Measurements from ENCODE around the gene CDK5. TPM values are rescaled to one million over a fixed set of nuclear protein-coding genes. Genes with fewer than 3 reads are reported as not detected.

The CDK5 gene
- total and polyA plus RNA-seq, 9 of the 15 experiments (the other 6 are each of a cell fraction or from before 2014, with no cell fraction given) = 3.2 to 38.0 (median 27.5) TPM

- TF ChIP-seq KLF16 (IDR thresholded peaks at IDR 0.05) = peak; percentile 83
- no peak for TF ChIP-seq CC2D1A (IDR thresholded peaks at IDR 0.05)
- TF ChIP-seq, protein P1, sequence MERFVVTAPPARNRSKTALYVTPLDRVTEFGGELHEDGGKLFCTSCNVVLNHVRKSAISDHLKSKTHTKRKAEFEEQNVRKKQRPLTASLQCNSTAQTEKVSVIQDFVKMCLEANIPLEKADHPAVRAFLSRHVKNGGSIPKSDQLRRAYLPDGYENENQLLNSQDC (CRISPR knock-in tag; IDR thresholded peaks at IDR 0.05) = 0 out of 2 replicates have a peak, but pooled peaks have one; percentile 66
- TF ChIP-seq ZEB2 (IDR thresholded peaks at IDR 0.05) = peak; percentile 88
- TF ChIP-seq SIX5 (IDR thresholded peaks at IDR 0.05; ENCODE audit: borderline replicate concordance in 1 of 2, insufficient read depth in 1 of 2, low read depth in 1 of 2, low read length in 2 of 2) = no peak
- peak; percentile 90 for TF ChIP-seq SOX6 (IDR thresholded peaks at IDR 0.05)
- peak; percentile 89; the same call in 1 of the 2 replicates for TF ChIP-seq RNF2 (IDR thresholded peaks at IDR 0.05)
- TF ChIP-seq ZNF589 (CRISPR knock-in tag; IDR thresholded peaks at IDR 0.05; ENCODE audit: low read depth) = no peak; the same call in 1 of the 2 replicates
- TF ChIP-seq CHD2 (IDR thresholded peaks at IDR 0.05; ENCODE audit: low read depth, low read length) = no peak; the same call in 1 of the 2 replicates
- TF ChIP-seq ZNF143 (CRISPR knock-in tag; IDR thresholded peaks at IDR 0.05) = 0 out of 2 replicates have a peak, but pooled peaks have one; percentile 3
- TF ChIP-seq ZNF282 (CRISPR knock-in tag; IDR thresholded peaks at IDR 0.05) = no peak
- TF ChIP-seq CBFB (CRISPR knock-in tag; IDR thresholded peaks at IDR 0.05) = no peak
- no peak for TF ChIP-seq NFE2L1 (tag; IDR thresholded peaks at IDR 0.05; ENCODE audit: borderline replicate concordance, low read depth)
- TF ChIP-seq HMGN3 (IDR thresholded peaks at IDR 0.05; ENCODE audit: borderline replicate concordance, extremely low read depth, insufficient read length, low read depth, low read length) = peak; percentile 100
- TF ChIP-seq MGA (IDR thresholded peaks at IDR 0.05) = no peak
- TF ChIP-seq NFRKB (IDR thresholded peaks at IDR 0.05; ENCODE audit: low read depth) = no peak; the same call in 1 of the 2 replicates
- no peak for TF ChIP-seq MCM2 (IDR thresholded peaks at IDR 0.05; ENCODE audit: low read depth)
Observed at GRCh38 chr7:151038951-151039849, 18.5 kb downstream of the CDK5 start (continued).

Measured in K562 (cell line).